ENCODE measurements around the gene SPATA31A1. TPM values are rescaled to one million over a fixed set of nuclear protein-coding genes. Genes with fewer than 3 reads are reported as not detected.

SPATA31A1 gene
- not detected in 2 replicates for total RNA-seq

DNA sequence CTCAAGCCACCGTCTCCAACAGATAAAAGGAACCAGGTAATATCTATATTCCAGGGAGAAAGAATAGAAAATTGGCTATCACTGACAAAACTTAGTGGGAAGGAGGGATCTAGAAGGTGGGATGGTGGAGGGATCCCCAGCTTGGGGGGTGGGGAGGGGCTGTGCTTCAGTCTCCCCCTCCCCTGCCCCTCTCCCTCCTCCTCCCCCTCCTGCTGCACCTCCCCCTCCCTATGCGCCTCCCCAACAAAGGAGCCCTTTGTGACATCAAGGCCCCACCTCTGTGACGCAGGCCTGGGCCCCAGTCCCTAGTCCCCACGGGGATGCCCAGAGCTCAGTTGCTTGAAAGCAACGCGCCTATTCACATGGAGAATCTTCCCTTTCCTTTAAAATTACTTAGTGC is at the start of gene SPATA31A1:
SPATA31A1 (plus strand) TSS at position 301 of the 400 bp plus-strand sequence; CDS start at position 363, 62 bp downstream.

Other genes with a start within 250 kb of the SPATA31A1 start
- gene CNTNAP3, start 67.5 kb upstream of the SPATA31A1 start, total RNA-seq = 0.94 and 3.5 TPM in 2 replicates